DOHH2 (cell line): Measurements from ENCODE around the gene MRGPRF.

Source experiments
- CTCF ChIP-seq: fragments of 200-600 bp; sonication (generic); IDR thresholded peaks from one replicate; pipeline ENCODE4 v1.5.1; 2014; ENCODE audit warnings: antibody characterized with exemption, mild to moderate bottlenecking, low read depth, low read length; ENCODE audit not compliant: poor library complexity, severe bottlenecking
- EZH2phosphoT487 ChIP-seq: fragments of 200-600 bp; sonication (generic); IDR thresholded peaks from 2 replicates; pipeline ENCODE4 v1.6.1; 2017; ENCODE audit warnings: borderline replicate concordance, mild to moderate bottlenecking, antibody characterized with exemption, low read length, moderate library complexity, mixed read lengths

DNA sequence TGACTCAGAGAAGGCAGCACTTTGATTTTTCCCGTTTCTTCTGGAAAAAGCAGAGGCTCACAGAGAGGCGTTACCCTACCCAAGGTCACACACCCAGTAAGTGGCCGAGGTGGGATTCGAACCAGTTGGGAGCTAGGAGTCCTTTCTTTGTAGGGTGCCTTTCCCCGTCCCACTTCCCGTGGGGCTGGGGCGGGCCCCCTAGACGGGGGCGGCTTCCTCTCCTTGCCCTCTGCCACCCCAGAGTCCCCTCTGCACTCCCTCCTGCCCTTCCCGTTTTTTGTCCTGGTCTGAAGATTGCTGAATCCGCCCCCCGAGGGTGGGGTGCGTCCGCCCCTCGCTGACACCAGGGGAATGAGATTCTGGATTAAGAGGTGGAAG, 36.4 kb upstream of the MRGPRF start:
- no peak for TF ChIP-seq CTCF
- TF ChIP-seq EZH2phosphoT487, result no peak
